Fibroblast of skin of scalp (primary cell): ENCODE measurements around the gene TRAF4.
"Not testable (repeated sequence)": the region's sequence is repeated elsewhere in the genome, so short reads cannot be mapped to it uniquely, and the experiment has no call there.

Experiments
- DNase-seq: peaks from one replicate; pipeline ENCODE4 v3.0.0-alpha.2; 2013

Gene TRAF4

DNA sequence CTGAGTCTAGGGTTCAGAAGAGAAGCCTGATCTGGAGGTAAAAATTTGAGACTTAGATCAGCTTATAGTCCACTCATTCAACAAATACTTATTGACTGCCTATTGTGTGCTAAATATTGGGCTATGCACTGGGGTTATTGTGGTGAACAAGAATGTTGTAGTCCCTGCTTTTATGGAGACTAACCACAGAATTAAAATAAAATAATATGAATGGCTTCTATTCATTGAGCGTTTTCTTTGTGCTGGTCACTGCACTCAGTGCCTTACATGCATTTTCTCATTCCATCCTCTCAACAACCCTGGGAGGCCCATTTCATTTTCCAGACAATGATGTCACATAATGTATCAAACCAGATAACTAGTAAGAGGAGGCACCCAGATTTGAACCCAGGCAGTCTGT is 10.5 kb upstream of the TRAF4 start:
- no peak for DNase-seq

DNA sequence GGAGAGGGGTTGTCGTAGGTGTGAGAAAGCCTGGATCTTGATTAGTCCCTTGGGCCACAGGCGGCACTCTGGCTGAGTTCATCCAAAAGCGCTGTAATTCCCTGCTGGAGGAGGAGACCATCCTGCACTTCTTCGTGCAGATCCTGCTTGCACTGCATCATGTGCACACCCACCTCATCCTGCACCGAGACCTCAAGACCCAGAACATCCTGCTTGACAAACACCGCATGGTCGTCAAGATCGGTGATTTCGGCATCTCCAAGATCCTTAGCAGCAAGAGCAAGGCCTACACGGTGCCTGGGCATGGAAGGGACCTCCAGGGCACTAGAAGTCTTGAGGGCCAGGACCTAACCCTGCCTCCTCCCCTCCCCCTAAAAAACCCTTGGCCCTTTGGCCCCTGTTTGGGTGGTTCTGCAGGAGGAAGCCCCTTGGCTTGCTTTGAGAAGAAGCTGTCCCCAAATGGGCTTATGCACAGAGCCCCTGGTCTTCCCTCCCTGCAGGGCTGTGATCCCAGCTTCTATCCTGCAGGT is 9.0 kb upstream of the TRAF4 start:
- no peak for DNase-seq

DNA sequence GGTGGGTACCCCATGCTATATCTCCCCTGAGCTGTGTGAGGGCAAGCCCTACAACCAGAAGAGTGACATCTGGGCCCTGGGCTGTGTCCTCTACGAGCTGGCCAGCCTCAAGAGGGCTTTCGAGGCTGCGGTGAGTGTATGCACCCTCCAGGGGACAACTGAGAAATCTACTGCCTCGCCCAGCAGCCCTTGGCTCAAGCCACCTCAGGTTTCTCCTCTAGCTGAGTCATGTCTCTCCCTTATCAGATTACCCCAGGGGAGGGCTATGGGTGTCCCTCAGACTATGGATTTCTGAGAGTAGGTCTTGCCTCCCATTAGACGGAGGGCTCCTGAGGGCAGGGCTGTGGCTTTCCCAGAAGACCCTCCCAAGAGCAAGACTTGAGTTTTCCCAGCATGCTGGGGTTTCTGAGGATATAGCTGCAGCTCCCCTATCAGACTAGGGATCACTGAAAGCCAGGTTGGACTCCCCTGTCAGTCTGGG is 8.5 kb upstream of the TRAF4 start:
- DNase-seq: no peak

DNA sequence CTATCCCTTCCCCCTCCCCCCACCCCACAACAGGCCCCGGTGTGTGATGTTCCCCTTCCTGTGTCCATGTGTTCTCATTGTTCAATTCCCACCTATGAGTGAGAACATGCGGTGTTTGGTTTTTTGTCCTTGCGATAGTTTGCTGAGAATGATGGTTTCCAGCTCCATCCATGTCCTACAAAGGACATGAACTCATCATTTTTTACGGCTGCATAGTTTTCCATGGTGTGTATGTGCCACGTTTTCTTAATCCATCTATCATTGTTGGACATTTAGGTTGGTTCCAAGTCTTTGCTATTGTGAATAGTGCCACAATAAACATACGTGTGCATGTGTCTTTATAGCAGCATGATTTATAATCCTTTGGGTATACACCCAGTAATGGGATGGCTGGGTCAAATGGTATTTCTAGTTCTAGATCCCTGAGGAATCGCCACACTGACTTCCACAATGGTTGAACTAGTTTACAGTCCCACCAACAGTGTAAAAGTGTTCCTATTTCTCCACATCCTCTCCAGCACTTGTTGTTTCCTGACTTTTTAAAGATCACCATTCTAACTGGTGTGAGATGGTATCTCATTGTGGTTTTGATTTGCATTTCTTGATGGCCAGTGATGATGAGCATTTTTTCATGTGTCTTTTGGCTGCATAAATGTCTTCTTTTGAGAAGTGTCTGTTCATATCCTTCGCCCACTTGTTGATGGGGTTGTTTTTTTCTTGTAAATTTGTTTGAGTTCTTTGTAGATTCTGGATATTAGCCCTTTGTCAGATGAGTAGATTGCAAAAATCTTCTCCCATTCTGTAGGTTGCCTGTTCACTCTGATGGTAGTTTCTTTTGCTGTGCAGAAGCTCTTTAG is 7.7 kb upstream of the TRAF4 start:
- DNase-seq: not testable (repeated sequence)

DNA sequence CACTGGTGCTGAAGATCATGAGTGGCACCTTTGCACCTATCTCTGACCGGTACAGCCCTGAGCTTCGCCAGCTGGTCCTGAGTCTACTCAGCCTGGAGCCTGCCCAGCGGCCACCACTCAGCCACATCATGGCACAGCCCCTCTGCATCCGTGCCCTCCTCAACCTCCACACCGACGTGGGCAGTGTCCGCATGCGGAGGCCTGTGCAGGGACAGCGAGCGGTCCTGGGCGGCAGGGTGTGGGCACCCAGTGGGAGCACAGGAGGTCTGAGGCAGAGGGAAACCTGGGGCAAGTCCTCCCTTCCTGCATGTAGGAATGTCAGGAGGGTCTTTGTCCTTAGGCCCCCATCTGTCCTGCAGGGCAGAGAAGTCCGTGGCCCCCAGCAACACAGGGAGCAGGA is 6.5 kb upstream of the TRAF4 start:
- no peak for DNase-seq

DNA sequence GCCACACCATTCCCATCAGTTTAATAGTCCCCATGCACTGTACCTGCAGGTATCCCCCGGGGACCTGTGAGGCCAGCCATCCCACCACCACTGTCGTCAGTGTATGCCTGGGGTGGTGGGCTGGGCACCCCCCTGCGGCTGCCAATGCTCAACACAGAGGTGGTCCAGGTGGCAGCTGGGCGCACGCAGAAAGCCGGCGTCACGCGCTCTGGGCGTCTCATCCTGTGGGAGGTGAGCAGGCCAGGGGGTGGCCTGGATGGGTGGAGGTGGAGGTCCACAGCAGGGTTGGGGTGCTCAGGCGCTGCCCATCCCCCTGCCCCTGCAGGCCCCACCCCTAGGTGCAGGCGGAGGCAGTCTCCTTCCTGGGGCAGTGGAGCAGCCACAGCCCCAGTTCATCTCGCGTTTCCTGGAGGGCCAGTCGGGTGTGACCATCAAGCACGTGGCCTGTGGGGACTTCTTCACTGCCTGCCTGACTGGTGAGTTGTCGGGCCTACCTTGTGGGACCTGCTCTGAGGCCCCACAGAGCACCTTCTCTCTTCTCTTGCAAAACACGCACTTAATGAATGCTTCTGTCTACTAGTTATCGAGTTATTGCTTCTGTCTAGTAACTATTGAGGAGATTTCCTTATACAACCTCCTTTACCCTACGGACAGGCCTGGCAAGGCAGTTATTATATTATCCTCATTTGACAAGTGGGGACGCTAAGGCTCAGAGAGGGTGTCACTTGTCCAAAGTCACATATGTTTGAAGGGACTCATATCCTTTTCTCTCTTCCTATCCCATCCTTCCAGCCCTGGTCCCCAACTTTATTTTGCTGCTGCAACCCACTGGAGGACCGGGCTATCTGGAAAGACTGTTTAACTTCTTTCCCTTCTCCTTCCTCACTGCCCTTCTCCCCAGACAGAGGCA is 5.8 kb upstream of the TRAF4 start:
- no peak for DNase-seq

DNA sequence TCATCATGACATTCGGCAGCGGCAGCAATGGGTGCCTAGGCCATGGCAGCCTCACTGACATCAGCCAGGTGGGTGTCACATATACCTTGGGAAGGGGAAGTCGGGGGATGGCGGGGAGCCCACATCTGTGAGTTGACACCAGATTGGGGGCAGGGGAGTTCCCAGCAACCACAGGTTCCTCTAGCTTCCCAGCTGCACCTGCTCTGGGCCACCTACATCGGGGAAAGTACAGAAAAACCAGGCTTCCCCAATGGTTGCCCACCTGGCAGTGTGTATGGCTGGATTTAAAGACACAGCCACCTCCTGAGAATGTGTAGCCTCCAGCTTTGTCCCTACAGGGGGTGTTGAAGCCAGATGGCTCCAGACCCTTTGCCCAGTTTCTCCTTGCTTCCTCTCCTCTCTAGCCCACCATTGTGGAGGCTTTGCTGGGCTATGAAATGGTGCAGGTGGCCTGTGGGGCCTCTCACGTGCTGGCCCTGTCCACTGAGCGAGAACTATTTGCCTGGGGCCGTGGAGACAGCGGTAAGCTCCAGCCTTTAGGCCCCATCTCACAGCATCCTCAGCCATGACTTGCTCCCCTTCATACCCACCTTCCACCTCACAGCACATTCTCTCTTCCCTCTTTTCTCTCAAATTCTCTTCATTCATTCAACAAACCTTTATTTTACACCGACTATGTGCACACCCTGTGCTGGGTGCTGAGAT is 5.0 kb upstream of the TRAF4 start:
- no peak for DNase-seq

DNA sequence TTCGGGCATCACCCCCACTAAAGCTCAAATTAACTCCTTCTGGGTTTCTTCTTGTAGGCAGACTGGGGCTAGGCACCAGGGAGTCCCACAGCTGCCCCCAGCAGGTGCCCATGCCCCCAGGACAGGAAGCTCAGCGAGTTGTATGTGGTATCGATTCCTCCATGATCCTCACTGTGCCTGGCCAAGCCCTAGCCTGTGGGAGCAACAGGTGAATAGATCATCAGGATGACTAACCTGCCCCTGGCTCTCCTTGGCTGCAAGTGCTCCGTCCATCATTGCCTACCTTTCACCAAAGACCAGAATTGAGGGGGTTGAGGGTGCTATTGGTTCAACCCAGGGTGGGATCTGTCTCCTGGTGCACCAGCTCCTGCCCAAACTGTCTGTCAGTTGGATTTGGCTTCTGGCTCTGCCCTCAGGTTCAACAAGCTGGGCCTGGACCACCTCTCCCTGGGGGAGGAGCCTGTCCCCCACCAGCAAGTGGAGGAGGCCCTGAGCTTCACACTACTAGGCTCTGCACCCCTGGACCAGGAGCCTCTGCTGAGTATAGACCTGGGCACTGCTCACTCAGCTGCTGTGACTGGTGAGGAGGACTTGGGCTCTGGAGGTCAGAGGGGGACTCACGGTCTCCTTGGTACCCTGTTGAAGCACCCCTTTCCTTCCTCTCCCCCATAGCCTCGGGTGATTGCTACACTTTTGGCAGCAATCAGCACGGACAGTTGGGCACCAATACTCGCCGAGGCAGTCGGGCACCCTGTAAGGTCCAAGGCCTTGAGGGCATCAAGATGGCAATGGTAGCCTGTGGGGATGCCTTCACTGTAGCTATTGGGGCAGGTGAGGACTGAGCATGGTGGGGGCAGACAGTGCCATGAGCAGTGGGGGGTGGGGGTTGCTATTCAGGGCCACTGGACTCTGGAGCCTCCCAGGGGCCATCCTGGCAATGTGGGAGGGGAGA is 3.1 kb upstream of the TRAF4 start:
- DNase-seq: no peak

DNA sequence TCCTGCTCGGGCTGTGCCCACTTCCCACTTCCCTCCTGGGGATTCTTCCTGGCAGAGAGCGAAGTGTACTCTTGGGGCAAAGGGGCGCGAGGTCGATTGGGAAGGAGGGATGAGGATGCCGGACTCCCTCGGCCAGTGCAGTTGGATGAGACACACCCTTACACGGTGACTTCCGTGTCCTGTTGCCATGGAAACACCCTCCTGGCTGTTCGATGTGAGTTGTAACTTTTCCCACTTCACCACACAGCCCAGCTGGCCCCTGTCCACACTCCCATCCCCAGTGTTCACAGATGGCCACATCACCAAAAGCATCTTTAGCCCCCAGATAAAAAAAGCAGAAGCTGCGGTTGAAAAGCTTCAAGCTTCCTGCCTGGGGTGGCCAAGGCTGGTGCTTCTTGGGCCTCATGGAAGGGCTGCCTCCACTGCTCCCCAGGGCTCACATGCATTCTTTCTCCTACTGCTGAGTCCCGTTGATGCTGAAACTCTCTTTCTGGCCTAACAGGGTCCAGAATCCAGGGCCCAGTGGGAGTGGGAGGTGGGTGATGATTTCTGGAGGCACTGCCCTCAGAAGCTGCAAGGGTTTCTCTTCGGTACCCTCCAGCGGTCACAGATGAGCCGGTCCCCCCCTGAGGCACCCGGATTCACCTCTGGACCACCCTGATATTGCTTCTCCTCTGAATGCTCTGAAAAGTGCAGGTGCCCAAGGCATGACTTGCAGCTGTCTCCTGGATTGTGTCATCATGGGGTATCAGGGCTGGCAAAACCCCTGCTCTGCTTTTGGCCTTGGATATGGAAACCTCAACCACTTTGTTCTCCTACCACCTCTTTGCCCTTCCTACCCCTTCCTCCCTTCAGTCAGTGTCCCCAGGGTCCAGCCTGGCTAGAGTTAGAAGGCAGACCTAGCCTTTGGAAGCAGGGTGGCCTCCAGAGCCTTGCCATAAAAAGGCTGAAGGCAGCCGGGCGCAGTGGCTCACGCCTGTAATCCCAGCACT is 2.2 kb upstream of the TRAF4 start:
- no peak for DNase-seq

DNA sequence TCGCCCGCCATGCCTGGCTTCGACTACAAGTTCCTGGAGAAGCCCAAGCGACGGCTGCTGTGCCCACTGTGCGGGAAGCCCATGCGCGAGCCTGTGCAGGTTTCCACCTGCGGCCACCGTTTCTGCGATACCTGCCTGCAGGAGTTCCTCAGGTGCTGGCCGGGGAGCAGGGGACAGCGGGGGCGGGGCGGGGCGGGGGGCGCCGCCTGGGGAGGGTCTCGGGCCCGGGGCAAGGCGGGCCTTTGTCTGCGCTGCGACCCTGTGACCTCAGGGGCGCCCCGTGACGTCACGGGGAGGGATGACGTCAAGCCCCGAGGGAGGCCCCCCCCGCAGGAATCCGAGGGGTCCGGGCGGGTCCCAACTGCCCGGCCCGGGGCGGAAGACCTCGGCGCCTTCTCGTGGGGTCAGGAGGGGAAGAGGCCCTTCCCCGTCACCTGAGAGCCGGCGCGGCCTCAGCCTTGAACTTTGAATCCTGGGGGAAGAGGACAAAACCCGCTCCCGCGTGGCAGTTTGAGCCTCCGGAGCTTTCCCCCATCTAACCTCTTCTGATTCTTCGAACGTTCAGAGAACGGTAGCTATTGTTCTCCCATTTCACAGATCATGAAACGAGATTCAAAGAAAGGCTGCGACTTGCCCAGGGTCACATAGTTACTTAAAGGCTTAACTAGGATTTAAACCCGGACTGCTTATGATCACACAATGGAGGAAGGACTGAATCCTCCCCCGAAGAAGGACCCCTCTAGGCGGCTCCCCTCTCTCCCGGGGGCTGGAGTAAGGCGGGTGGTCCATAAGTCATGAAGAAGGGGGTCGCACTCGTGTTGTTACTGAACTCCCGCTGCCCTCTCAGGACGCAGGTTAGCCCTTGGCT is 527 bp downstream of the TRAF4 start:
- DNase-seq: peak; percentile 69

DNA sequence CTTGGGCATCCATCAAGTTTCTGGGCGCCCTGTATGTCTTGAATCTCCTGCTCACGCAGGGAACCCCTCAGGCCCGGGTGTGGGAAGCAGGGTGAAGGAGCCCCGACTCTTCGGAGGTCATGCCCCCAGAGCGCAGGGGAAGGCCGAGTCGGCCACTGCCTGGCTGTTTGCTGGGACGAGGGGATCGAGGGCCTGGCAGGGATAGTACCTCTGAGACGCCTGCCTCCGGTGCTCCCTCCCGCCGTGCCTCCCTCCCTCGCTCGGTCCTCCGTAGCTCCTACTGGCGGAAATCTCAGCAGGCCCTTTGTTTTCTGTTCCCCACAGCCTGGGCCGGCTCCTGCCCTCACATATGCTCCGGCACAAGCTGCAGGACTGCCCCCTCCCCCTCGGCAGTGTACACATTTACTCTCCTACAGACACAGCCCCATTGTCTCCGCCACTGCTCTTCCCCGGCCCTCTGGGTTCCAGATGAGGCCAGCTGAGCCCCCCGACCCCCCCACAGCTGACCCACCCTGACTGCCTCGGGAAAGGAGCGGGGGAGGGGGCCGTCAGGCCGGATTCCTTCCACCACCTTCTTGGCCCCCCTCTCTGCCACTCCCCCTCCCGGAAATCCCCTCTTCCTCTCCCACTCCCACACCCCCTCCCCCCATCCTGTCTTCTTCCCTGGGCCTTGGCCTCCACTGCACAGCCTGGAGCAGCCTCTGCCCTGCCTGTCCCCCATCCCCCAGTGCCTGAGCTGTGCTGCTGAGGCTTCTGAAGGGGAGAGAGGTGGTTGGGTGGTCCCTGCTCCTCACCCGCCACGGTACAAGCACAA is 1.4 kb downstream of the TRAF4 start:
- DNase-seq: peak; percentile 54

DNA sequence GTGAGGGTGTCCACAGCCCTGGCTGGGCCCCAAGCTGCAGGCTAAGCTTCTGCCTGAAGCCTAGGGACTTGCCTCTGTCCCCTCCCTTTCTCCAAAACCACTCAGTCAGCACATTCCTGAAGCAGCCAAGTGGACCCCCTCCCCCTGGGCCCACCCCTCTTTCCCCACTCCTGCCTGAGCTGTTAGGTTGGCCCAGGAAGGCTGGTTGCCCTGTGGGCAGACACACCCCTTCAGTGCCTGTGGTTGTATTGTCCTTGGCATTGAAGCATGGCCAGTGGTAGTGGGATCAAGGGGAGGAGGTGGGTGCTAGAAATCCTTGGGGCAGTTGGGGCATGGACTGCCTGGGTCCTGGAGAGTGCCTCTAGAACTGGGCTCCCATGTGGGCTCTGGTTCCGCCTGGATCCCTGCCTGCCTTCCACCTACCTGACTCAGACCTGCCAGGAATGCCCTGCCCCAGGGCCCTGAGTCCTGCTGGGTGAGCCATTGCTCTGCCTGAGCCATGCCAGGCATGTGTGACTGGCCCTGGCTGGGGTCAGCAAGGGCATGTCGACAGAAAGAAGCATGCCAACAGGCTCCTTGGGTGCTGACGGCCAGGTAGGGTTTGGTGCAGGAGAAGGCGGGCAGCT is 2.1 kb downstream of the TRAF4 start:
- DNase-seq: no peak

DNA sequence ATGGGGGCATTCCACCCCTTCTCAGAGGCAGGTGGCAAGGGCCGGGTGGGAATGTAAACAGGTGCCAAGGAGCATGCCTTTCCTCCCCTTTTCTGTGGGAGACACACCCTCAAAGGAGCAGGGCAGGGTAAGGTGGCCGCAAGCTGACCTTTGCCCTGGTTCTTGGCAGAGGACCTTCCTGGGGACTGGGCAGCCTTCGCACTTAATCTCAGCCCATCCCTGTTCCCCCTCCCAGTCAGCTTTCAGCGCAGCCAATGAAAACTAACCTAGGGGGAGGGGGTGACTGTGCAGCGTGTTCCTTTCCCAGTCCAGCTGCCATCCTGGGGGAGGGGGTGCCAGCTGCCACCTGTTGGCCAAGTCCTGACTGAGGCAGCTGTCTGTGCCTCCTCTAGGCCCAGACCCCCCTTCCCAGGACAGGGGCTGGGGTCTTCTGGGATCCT is 2.8 kb downstream of the TRAF4 start:
- DNase-seq: no peak

DNA sequence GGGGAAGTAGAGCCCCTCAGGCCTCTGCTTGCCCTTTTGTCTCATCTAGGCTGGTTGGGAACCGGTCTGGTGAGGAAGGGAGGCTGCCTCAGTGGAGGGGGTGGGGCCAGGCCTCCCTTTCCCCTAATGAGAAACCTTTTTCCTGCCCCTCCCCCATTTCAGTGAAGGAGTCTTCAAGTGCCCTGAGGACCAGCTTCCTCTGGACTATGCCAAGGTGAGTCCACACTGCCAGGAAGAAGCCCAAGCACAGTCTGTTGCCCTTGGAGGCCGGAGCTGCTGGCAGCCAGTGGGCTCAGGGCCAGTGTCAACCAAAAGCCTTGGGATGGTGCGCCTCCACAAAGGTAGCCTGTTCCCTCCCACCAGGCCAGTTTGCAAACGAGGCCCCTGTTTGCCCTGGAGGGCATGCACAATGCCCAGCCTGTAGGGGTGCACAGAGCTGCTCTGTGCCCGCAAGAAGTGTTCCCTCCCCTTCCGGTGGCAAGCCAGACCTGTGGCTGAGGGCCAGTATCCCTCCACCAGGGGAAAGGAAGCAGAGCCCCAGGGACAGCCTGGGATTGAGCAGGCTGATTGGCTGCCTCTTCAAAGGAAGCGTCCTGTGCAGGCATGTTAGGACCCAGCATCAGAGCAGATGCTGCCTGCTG is 3.4 kb downstream of the TRAF4 start:
- DNase-seq: no peak

DNA sequence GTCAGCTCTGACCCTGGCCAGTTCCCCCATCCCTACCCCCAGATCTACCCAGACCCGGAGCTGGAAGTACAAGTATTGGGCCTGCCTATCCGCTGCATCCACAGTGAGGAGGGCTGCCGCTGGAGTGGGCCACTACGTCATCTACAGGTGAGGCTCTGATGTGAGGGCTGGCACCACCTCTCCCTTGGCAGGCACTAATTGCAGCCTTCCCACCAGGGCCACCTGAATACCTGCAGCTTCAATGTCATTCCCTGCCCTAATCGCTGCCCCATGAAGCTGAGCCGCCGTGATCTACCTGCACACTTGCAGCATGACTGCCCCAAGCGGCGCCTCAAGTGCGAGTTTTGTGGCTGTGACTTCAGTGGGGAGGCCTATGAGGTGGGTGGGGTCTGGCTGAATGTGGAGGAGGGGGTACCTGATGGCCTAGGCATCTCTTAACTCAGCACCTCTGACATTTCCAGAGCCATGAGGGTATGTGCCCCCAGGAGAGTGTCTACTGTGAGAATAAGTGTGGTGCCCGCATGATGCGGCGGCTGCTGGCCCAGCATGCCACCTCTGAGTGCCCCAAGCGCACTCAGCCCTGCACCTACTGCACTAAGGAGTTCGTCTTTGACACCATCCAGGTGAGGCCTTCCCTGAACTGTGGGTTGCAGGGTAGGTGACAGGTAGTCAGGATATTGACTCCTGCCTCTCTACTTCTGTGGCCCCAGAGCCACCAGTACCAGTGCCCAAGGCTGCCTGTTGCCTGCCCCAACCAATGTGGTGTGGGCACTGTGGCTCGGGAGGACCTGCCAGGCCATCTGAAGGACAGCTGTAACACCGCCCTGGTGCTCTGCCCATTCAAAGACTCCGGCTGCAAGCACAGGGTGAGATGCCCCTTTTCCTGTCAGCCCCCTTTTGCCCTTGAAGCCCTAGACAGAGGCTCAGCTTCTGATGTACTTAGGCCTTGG is 4.3 kb downstream of the TRAF4 start:
- no peak for DNase-seq
